ENCODE data around the gene TAX1BP3.

The TAX1BP3 gene

GRCh38 chr17:3657874-3658783 lies 10.2 kb downstream of the TAX1BP3 start:
- no peak for DNase-seq (ENCODE audit: low spot score)

DNA sequence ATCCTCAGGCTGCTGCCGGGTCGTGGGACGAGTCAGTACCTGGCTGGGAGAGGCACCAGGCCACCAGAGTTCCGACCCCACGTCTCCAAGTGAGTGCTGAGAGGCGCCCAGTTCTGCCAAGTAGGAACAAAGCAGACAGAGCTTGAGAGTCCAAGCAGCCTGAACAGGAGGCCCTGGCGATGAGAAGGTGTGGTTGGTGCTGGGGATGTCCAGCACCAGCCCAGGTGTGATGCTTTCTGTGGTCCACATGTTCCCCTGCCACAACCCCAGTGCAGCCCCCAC lies 10.8 kb downstream of the TAX1BP3 start:
- no peak for DNase-seq (ENCODE audit: low spot score)

DNA sequence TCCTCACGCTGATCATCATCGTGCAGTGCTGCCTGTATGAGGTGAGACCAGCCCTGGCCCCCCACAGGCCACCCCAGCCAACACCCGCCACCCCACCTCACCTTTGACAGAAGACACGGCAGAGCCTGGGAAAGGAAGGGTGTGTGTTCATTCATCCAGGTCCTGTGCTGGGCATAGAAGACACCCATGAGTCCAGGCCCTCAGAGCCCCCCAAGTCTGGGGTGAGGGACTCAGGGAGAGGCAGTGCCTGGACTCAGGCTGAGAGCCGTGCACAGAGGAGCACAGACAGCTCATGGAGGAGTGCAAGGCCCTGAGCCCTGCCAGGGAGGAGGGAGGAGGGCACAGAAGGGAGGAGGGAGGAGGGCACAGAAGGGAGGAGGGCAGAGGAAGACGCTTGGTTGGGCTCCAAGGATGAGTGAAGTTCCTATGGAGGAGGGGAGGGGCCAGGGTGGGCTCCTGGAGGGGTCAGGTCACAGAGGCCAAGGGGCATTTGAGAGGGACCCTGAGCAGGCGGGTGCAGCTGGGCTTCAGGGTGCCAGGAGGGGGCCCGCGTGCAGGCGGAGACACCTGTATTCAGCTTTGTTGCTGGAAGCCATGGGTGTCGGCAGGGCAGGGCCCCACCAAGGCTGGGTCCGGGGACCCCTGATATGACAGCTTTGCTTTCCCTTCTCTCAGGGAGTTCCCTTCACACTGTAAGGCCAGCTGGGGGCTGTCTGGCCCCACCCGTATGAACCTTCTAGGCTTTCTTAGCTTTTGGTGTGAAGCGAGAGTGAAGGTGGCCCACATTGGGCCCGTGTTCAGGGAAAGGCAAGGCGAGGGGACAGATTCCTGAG lies 11.4 kb downstream of the TAX1BP3 start:
- no peak for DNase-seq (ENCODE audit: low spot score)

GRCh38 chr17:3656353-3656752 lies 12.0 kb downstream of the TAX1BP3 start:
- no peak for DNase-seq (ENCODE audit: low spot score)

DNA sequence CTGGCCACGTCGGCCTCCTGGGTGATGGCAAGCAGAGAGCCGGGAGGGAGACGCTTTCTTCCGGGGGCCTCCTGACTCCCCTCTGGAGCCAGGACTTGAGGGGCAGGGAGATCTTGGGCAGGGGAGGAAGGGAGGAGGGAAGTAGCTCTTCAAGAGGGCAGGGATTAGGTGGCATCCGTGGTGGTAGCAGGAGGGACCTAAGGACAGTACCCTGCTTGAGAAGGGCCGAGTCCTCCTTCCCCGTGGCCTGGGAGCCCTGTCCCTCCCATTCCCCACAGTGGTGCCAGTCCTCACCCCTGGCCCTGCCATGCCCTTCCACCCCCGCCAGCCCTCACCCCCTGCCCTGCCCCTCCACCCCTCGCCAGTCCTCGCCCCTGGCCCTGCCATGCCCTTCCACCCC lies 12.6 kb downstream of the TAX1BP3 start:
- no peak for DNase-seq (ENCODE audit: low spot score)

GRCh38 chr17:3647769-3648555 lies 20.4 kb downstream of the TAX1BP3 start:
- peak; percentile 83 for DNase-seq (ENCODE audit: low spot score)

- no peak for DNase-seq (ENCODE audit: low spot score)
Observed at GRCh38 chr17:3647251-3647650, 21.1 kb downstream of the TAX1BP3 start.

GRCh38 chr17:3645310-3645709 lies 23.1 kb downstream of the TAX1BP3 start:
- DNase-seq (ENCODE audit: low spot score) = no peak

DNA sequence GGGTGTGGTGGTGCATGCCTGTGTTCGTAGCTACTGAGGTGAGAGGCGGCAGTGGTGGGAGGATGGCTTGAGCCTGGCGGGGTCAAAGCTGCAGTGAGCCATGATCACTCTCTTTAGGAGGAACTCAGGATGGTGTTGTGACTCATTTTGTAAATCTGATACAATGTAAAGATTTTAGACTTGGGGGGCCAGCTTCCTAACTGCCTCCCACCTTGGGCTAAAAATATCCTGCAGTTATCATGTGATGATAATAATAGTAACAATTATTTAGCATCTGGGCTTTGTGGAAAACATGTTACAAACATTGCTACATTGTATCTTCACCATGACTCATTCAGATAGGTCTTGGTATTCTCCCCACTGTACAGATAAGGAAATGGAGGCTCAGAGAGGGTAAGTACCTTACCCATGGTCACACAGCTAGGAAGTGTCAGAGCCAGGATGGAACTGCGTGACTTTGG lies 24.5 kb downstream of the TAX1BP3 start:
- no peak for DNase-seq (ENCODE audit: low spot score)

DNA sequence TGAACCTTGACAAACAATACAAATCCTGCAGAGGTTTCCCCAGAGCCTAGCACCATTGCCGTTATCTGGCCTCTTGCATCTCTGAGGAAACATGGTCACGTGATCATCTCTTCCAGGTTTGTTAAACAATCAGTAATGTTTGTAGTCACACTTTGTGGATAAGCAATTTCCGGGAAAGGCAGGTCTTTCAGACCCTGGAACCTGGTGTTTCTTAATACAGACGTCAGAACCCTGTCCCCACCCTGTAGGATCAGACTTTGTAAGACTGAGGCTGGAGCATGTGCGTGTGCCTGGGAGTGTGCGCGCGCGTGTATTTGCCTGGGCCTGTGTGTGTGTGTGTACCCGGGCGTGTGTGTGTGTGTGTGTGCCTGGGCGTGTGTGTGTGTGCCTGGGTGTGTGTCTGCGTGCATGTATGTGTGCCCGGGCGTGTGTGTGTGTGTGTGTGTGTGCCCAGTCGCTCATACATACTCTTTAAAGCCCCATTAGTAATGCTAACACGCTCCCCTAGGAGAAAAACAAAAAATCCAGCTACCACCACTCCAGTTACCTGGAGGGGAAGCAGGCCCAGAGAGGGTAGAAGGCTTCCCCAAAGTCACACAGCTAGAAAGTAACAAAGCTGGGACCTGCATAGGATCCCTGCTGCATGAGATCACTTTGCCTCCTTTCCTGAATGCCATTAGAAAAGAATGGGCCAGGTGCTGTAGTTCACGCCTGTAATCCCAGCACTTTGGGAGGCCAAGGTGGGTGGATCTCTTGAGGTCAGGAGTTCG lies 26.5 kb downstream of the TAX1BP3 start:
- DNase-seq (ENCODE audit: low spot score) = no peak

DNA sequence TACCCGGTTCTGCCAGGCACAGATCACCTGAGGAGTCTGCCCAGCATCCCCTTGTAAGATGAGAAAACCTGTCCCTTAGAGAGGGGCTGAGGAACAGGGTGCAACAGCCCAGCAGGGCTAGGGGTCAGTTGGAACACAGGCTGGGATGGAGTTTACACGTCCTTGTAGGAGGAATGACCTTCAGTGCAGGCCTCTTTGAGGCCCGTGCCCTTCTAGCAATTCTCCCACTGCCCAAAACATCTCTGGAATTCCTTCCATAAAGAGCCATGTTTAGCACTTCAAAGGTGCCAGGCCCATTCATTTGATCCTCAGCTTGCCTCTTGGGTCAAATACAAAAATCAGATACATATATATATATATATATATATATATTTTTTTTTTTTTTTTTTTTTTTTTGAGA lies 27.4 kb downstream of the TAX1BP3 start:
- DNase-seq (ENCODE audit: low spot score) = no peak

DNA sequence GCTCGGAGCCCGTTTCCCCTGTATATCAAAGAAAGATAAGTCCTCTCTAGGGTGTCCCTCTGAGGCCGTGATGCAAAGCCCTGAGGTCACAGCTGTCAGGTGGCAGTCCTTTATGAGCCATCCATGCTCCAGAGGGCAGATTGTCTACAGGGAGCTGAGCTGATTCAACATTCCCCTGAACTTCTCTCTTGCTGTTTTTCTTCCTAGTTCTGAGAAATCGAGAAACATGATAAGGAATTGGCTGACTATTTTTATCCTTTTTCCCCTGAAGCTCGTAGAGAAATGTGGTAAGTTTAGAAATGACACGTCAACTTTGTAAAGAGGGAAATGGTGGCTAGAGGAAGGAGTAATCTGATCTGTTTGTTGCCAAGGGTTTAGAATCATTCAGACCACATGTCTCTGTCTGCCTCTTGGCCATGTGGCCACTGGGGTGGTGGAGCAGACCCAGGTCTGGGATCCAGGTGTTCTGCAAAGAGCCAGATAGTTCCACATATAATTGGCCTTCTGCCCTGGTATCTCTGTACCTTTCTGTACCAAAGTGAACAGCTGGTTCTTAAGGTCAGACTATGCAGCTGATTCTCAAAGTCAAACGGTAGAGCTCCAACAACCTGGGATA lies 28.3 kb downstream of the TAX1BP3 start:
- no peak for DNase-seq (ENCODE audit: low spot score)

DNA sequence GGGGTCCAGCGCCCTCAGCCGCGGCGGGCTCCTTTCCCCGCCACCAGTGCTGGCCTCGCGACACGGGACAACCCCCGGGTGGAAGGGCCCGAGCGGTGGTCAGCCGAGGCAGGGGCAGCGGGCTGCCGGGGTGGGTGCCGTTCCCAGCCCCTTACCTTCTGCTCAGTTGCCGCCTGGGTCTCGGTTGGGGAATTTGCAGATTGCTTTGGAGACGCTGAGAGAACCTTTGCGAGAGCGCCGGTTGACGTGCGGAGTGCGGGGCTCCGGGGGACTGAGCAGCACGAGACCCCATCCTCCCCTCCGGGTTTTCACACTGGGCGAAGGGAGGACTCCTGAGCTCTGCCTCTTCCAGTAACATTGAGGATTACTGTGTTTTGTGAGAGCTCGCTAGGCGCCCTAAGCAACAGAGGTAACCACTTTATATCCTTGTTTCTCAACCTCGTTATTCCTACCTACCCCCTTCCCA lies 31.4 kb downstream of the TAX1BP3 start:
- DNase-seq (ENCODE audit: low spot score) = no peak

DNA sequence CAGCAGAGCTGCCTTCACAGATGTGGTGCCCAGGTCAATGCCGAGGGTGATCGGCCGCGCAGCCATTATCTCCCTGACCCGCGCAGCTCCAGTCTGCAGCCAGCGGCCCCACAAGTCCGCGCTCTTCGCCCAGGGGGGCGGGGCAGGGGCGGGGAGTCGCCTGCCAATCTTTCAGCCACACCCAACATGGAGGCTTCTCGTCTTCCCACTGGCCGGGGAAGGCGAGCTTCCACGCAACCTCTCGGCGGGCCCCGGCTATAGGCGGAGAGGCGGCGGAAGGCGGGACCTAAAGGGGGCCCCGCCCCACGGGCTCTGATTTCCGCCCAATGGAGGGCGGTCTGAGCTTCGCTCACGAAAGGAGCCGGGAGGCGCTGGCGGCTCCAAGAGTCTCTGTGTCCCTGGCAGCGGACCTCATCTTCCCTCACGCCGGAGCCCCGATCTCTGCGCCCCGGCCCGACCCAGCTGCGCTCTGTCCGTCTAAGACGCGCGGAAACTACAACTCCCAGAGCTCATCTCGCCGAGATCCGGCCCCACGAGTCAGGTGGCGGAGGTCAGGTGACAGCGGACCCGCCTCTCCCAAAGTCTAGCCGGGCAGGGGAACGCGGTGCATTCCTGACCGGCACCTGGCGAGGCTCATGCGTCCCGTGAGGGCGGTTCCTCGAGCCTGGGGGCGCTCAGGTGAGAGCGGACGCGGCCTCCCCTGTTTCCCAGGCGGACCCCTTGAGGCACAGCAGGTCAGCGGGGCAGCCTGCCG lies 32.0 kb downstream of the TAX1BP3 start, which contains the start of the genes CTNS and SHPK:
CTNS (plus strand) TSS at position 607 of the 754 bp plus-strand sequence. CDS start 3,447 bp downstream, outside the sequence.
SHPK (minus strand) TSS at position 97 of the 754 bp plus-strand sequence; CDS start at position 66, 31 bp downstream.
- DNase-seq (ENCODE audit: low spot score) = peak; percentile 99

DNA sequence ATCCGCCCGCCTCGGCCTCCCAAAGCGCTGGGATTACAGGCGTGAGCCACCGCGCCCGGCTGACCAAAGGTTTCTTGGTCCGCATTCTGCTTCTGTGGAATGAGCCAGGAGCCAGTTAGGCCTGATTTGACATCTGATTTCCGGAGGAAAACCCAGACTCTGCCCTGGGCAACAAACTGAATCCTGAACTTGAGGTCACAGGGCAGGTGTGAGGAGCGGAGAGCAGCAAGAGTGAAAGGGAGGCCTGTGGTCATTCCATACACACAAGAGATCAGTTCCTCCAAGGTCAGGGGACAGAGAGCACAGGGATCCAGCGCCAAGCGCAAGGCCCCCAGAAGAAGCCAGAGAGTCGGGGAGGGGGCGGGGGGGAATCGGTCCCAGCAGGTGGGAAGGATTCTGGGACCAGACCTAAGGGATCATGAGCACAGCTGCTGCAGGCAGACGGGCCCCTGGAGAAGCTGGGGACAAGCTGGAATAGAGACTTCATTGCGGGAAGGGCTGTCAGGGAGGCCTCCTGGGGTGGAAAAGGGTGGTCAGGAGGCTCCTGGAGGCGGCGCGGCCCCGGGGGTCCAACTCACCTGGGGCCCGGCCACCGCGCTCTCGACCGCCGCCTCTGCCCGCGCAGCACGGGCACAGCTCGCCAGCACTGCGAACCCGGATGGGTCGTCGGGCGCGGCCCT lies 32.8 kb downstream of the TAX1BP3 start:
- peak; percentile 68 for DNase-seq (ENCODE audit: low spot score)

DNA sequence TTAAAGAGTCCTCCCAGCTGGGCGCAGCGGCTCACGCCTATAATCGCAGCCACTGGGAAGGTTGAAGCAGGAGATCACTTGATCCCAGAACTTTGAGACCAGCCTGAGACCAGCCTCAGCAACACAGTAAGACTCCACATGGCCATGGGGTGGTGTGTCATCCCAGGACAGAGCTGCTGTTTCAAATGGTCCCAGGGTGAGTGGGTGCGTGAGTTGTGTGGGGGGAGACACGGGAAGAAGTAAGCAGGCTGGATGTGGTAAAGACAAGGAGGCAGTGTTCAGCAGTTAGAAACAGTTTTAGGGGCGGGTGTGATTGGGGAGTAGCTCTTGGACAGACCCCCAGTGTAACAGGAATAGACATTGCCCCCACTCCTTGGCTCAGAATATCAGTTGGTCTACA lies 36.1 kb downstream of the TAX1BP3 start:
- no peak for DNase-seq (ENCODE audit: low spot score)

DNA sequence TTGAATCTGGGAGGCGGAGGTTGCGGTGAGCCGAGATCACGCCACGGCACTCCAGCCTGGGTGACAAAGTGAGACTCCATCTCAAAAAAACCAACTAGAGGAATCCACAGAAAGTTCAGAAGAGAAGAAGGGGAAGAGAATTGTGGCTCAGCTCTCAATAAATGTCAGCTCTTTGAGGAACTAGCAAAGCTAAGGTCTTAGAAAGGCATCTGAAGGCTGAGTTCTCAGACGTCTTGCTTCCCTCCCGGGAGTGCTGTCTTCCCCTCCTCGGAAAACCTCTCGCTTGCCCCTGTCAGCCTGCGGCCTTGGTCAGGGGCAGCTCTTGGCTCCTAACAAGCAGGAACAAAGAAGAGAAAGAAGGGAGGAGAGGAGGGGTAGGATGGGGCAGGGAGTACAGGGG lies 37.6 kb downstream of the TAX1BP3 start:
- no peak for DNase-seq (ENCODE audit: low spot score)

DNA sequence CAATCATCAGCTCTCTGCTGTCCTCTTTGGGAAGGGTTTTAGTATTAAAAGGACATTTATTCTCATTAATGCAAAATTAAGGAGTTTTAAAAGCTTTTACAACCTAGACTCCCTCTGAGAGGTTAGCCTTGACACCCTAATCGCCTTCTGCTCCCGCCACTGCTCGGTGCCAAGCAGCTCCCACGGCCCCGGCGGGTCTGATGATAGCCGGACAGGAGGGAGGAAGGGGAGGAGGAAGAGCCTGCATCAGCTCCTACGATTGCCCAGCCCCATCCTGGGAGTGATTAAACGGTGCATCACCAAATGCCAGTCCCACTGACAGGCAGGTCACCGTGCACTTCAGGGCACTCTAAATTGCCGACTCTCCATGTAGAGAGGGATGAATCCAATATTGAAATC lies 40.6 kb downstream of the TAX1BP3 start:
- DNase-seq (ENCODE audit: low spot score) = no peak
